IMR-90 (cell line): Measurements from ENCODE around the gene C12orf54. TPM values are rescaled to one million over a fixed set of nuclear protein-coding genes. Genes with fewer than 3 reads are reported as not detected.

Experiments
- ATAC-seq: fragments of 200-7000 bp; cut with Tn5 transposase; 2 replicates; pipeline ENCODE4 v1.9.1; 2020; ENCODE audit warnings: low read depth, mild to moderate bottlenecking, moderate library complexity
- BruUV-seq: library from RNA; stranded (reverse); fragments of 400-500 nt; replicated peaks from 2 replicates; lab custom pipeline; 2021; lab: Mats Ljungman, UMichigan
- CTCF ChIA-PET: fragments of 300-600 bp; formaldehyde crosslinking; extraction: SDS; loops from one replicate; lab custom pipeline; 2021; ENCODE audit warnings: antibody characterized with exemption; lab: Yijun Ruan, JAX
- POLR2A ChIA-PET: fragments of 300-600 bp; sonication (Branson Sonifier 250); formaldehyde crosslinking; loops from one replicate; lab custom pipeline; 2022; ENCODE audit warnings: antibody characterized with exemption; ENCODE audit not compliant: unreplicated experiment; lab: Charles Lee
- DNase-seq: peaks from one replicate; pipeline ENCODE4 v3.0.0; 2013
- H2AFZ ChIP-seq: replicated peaks from 2 replicates; pipeline ENCODE3; 2013; ENCODE audit warnings: low read length, mild to moderate bottlenecking; ENCODE audit not compliant: poor library complexity
- H2AK5ac ChIP-seq: 2 replicates; pipeline ENCODE4 v1.6.1; 2013; ENCODE audit warnings: low read depth, low read length, inconsistent platforms
- H2AK9ac ChIP-seq: replicated peaks from 2 replicates; pipeline ENCODE3; 2013; ENCODE audit warnings: mild to moderate bottlenecking, low read depth, low read length, moderate library complexity; ENCODE audit not compliant: poor library complexity
- H2BK120ac ChIP-seq: 2 replicates; pipeline ENCODE4 v1.6.1; 2013; ENCODE audit warnings: low read depth, low read length, inconsistent platforms
- H2BK15ac ChIP-seq: 3 replicates; pipeline ENCODE4 v1.6.1; 2013; ENCODE audit warnings: low read depth, low read length, inconsistent platforms
- H2BK20ac ChIP-seq: 2 replicates; pipeline ENCODE4 v1.6.1; 2013; ENCODE audit warnings: low read depth, mild to moderate bottlenecking, inconsistent platforms, low read length, moderate library complexity
- H2BK5ac ChIP-seq: 2 replicates; pipeline ENCODE4 v1.6.1; 2013; ENCODE audit warnings: mild to moderate bottlenecking, low read depth, low read length, inconsistent platforms; ENCODE audit not compliant: poor library complexity, severe bottlenecking
- H3K14ac ChIP-seq: replicated peaks from 2 replicates; pipeline ENCODE4 v1.6.1; 2013; ENCODE audit warnings: low read depth, low read length, inconsistent platforms
- H3K18ac ChIP-seq: 2 replicates; pipeline ENCODE4 v1.6.1; 2013; ENCODE audit warnings: low read depth, low read length, control low read depth
- H3K23ac ChIP-seq: 2 replicates; pipeline ENCODE4 v1.6.1; 2013; ENCODE audit warnings: low read depth, low read length, inconsistent platforms
- H3K27ac ChIP-seq: 2 replicates; pipeline ENCODE4 v1.5.1; 2013; ENCODE audit warnings: mild to moderate bottlenecking, control low read depth, low read length; ENCODE audit not compliant: insufficient read depth
- H3K27me3 ChIP-seq: 2 replicates; pipeline ENCODE4 v1.6.1; 2013; ENCODE audit warnings: low read length; ENCODE audit not compliant: control insufficient read depth, insufficient read depth
- H3K36me3 ChIP-seq: 2 replicates; pipeline ENCODE4 v1.6.1; 2013; ENCODE audit warnings: low read length, mixed read lengths; ENCODE audit not compliant: control insufficient read depth, insufficient read depth
- H3K4ac ChIP-seq: 2 replicates; pipeline ENCODE4 v1.6.1; 2013; ENCODE audit warnings: low read depth, low read length, inconsistent platforms
- H3K4me1 ChIP-seq: 2 replicates; pipeline ENCODE4 v1.6.1; 2013; ENCODE audit warnings: low read length, mixed read lengths; ENCODE audit not compliant: control insufficient read depth, insufficient read depth
- H3K4me2 ChIP-seq: 2 replicates; pipeline ENCODE4 v1.6.1; 2013; ENCODE audit warnings: low read depth, mild to moderate bottlenecking, control low read depth, low read length, moderate library complexity
- H3K4me3 ChIP-seq: 2 replicates; pipeline ENCODE4 v1.5.1; 2013; ENCODE audit warnings: low read depth, mild to moderate bottlenecking, control low read depth, low read length, moderate library complexity; ENCODE audit not compliant: insufficient read depth
- H3K56ac ChIP-seq: 2 replicates; pipeline ENCODE4 v1.6.1; 2013; ENCODE audit warnings: low read length, inconsistent platforms; ENCODE audit not compliant: insufficient read depth; ENCODE audit errors: extremely low read depth
- H3K79me1 ChIP-seq, 2 experiments: 2 replicates each; pipeline ENCODE4 v1.6.1; 2013; ENCODE audit warnings: low read length in 2 of 2, inconsistent platforms in 1 of 2, low read depth in 1 of 2
- H3K9ac ChIP-seq: 2 replicates; pipeline ENCODE4 v1.6.1; 2013; ENCODE audit warnings: low read depth, low read length, control low read depth
- H3K9me1 ChIP-seq: 2 replicates; pipeline ENCODE4 v1.6.1; 2013; ENCODE audit warnings: low read length, inconsistent platforms; ENCODE audit not compliant: insufficient read depth
- H3K9me3 ChIP-seq: 2 replicates; pipeline ENCODE4 v1.6.1; 2013; ENCODE audit warnings: low read length; ENCODE audit not compliant: control insufficient read depth, insufficient read depth
- H4K20me1 ChIP-seq: 2 replicates; pipeline ENCODE4 v1.6.1; 2013; ENCODE audit warnings: low read length, inconsistent platforms; ENCODE audit not compliant: insufficient read depth
- H4K5ac ChIP-seq: 2 replicates; pipeline ENCODE4 v1.6.1; 2013; ENCODE audit warnings: mild to moderate bottlenecking, low read depth, low read length, control low read depth
- H4K8ac ChIP-seq, 2 experiments: 2 replicates each; pipeline ENCODE4 v1.6.1; 2013; ENCODE audit warnings: low read depth in 2 of 2, low read length in 2 of 2, control low read depth in 1 of 2, inconsistent platforms in 1 of 2
- H4K91ac ChIP-seq: 2 replicates; pipeline ENCODE4 v1.6.1; 2013; ENCODE audit warnings: low read depth, low read length, inconsistent platforms; ENCODE audit not compliant: insufficient read depth
- BHLHE40 ChIP-seq: fragments of 150-350 bp; IDR thresholded peaks from 2 replicates; pipeline ENCODE4 v1.6.1; 2016; ENCODE audit warnings: mild to moderate bottlenecking, low read depth, low read length
- CEBPB ChIP-seq: IDR thresholded peaks from 2 replicates; pipeline ENCODE4 v1.6.1; 2012; ENCODE audit warnings: low read depth, low read length, improper control_type of control experiment
- CHD1 ChIP-seq: IDR thresholded peaks from 2 replicates; pipeline ENCODE4 v1.6.1; 2012; ENCODE audit warnings: low read depth, low read length, improper control_type of control experiment
- FOS ChIP-seq: fragments of 150-350 bp; IDR thresholded peaks from 2 replicates; pipeline ENCODE4 v1.6.1; 2016; ENCODE audit warnings: low read depth, low read length
- MAFK ChIP-seq: IDR thresholded peaks from 2 replicates; pipeline ENCODE4 v1.6.1; 2012; ENCODE audit warnings: low read depth, low read length, improper control_type of control experiment
- MAZ ChIP-seq: IDR thresholded peaks from 2 replicates; pipeline ENCODE4 v1.6.1; 2012; ENCODE audit warnings: low read depth, mild to moderate bottlenecking, low read length, improper control_type of control experiment, moderate library complexity, borderline replicate concordance
- MXI1 ChIP-seq: IDR thresholded peaks from 2 replicates; pipeline ENCODE4 v1.6.1; 2012; ENCODE audit warnings: low read depth, mild to moderate bottlenecking, low read length, moderate library complexity, borderline replicate concordance
- NFE2L2 ChIP-seq: fragments of 150-350 bp; IDR thresholded peaks from 2 replicates; pipeline ENCODE4 v1.6.1; 2016; ENCODE audit warnings: low read depth, mild to moderate bottlenecking, low read length
- POLR2A ChIP-seq: IDR thresholded peaks from 2 replicates; pipeline ENCODE4 v1.6.1; 2012; ENCODE audit warnings: mild to moderate bottlenecking, low read depth, low read length
- RAD21 ChIP-seq: IDR thresholded peaks from 2 replicates; pipeline ENCODE4 v1.6.1; 2012; ENCODE audit warnings: low read length, improper control_type of control experiment
- RCOR1 ChIP-seq: IDR thresholded peaks from 2 replicates; pipeline ENCODE4 v1.6.1; 2012; ENCODE audit warnings: mild to moderate bottlenecking, low read length, improper control_type of control experiment; ENCODE audit not compliant: insufficient replicate concordance
- RFX5 ChIP-seq: IDR thresholded peaks from 2 replicates; pipeline ENCODE4 v1.8.0; 2012; ENCODE audit warnings: low read depth, mild to moderate bottlenecking, low read length, moderate library complexity
- SMC3 ChIP-seq: fragments of 150-350 bp; IDR thresholded peaks from 2 replicates; pipeline ENCODE4 v1.6.1; 2016; ENCODE audit warnings: low read depth, mild to moderate bottlenecking, antibody characterized with exemption, low read length, moderate library complexity
- WGBS, 2 experiments: methylation state at CpG; one replicate each; pipeline versions ENCODE4 v1.1.5 to v1.1.7; 2013; ENCODE audit warnings: missing lambda C conversion rate in 2 of 2; ENCODE audit not compliant: insufficient read length in 1 of 2; ENCODE audit errors: extremely low coverage in 2 of 2; 5-methylcytosine and 5-hydroxymethylcytosine counted together
- dilution Hi-C: fragments of 300-500 bp; cut with HindIII; formaldehyde crosslinking; loops from one replicate; pipeline ENCODE4 v1.14.3; 2018; ENCODE audit warnings: low sequenced_read_pairs; ENCODE audit not compliant: unreplicated experiment
- in situ Hi-C: fragments of 300-500 bp; cut with MboI; formaldehyde crosslinking; loops from 3 replicates; pipeline ENCODE4 v1.14.3; 2019; ENCODE audit warnings: low sequenced_read_pairs, inconsistent platforms, mixed read lengths
- intact Hi-C: fragments of 100-400 bp; cut with micrococcal nuclease; formaldehyde crosslinking; loops from 2 replicates; pipeline ENCODE4 v1.10.0; 2022
- polyA plus RNA-seq, 3 experiments: library from polyadenylated mRNA; depleted of rRNA; stranded (reverse); fragments of >200 nt; gene quantifications; 2 replicates each; pipeline ENCODE4 v1.2.3, GENCODE V29; 2012; ENCODE audit warnings: low replicate concordance in 1 of 3
- total RNA-seq: library from RNA; depleted of rRNA; stranded (reverse); fragments of >200 nt; gene quantifications from 2 replicates; pipeline ENCODE4 v1.2.3, GENCODE V29; 2012
- TF ChIP-seq, protein P1 (sequence below): fragments of 150-350 bp; IDR thresholded peaks from 2 replicates; pipeline ENCODE4 v1.6.1; 2016; ENCODE audit warnings: low read depth, mild to moderate bottlenecking, low read length, moderate library complexity, borderline replicate concordance
- TF ChIP-seq, protein P2 (sequence below): fragments of 150-350 bp; IDR thresholded peaks from 2 replicates; pipeline ENCODE4 v1.6.1; 2017; ENCODE audit warnings: mild to moderate bottlenecking, antibody characterized with exemption, low read length, low read depth
- TF ChIP-seq, protein P3 (sequence below): conservative IDR thresholded peaks from 2 replicates; pipeline ENCODE4 v1.5.1; 2012; ENCODE audit warnings: mild to moderate bottlenecking, low read depth, low read length, improper control_type of control experiment

Gene C12orf54
- total and polyA plus RNA-seq, 2 of the 4 experiments (the other 2 are of a cell fraction), result not detected

DNA sequence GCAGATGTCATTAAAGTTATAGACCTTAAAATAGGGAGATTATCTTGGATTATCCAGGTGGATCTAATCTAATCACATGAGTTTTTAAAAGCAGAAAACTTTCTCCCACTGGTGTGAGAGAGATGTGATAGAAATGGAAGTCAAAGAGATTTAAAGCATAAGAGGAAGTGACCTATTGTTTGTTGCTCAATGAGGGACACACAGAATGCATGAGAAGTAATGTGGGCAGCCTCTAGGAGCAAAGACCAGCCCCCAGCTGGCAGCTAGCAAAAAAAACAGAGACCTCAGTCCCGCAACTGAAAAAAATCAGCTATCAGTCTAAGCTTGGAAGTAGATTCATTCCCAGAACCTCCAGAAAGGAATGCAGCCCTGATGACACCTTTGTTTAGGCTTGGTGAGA is 34.5 kb upstream of the C12orf54 start:
- no peaks in the 10 kb centered on the region for H3K4me1 ChIP-seq
- no peak overlapping the region for H2BK20ac ChIP-seq
- no peak overlapping the region for H2AFZ ChIP-seq
- POLR2A ChIA-PET, result no interaction called here
- no peak for DNase-seq
- TF ChIP-seq, protein P1, sequence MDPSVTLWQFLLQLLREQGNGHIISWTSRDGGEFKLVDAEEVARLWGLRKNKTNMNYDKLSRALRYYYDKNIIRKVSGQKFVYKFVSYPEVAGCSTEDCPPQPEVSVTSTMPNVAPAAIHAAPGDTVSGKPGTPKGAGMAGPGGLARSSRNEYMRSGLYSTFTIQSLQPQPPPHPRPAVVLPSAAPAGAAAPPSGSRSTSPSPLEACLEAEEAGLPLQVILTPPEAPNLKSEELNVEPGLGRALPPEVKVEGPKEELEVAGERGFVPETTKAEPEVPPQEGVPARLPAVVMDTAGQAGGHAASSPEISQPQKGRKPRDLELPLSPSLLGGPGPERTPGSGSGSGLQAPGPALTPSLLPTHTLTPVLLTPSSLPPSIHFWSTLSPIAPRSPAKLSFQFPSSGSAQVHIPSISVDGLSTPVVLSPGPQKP, result no peak
- TF ChIP-seq CHD1, result no peak
- no peak for TF ChIP-seq CEBPB
- TF ChIP-seq RFX5, result no peak
- no peak for TF ChIP-seq MAZ
- TF ChIP-seq BHLHE40, result no peak
- TF ChIP-seq NFE2L2, result no peak
- no peak for TF ChIP-seq MXI1
- no peak for TF ChIP-seq RAD21
- no peak for TF ChIP-seq MAFK
- TF ChIP-seq, protein P2, sequence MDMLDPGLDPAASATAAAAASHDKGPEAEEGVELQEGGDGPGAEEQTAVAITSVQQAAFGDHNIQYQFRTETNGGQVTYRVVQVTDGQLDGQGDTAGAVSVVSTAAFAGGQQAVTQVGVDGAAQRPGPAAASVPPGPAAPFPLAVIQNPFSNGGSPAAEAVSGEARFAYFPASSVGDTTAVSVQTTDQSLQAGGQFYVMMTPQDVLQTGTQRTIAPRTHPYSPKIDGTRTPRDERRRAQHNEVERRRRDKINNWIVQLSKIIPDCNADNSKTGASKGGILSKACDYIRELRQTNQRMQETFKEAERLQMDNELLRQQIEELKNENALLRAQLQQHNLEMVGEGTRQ, result no peak
- TF ChIP-seq POLR2A, result no peak
- TF ChIP-seq FOS, result no peak
- TF ChIP-seq RCOR1, result no peak
- TF ChIP-seq, protein P3, sequence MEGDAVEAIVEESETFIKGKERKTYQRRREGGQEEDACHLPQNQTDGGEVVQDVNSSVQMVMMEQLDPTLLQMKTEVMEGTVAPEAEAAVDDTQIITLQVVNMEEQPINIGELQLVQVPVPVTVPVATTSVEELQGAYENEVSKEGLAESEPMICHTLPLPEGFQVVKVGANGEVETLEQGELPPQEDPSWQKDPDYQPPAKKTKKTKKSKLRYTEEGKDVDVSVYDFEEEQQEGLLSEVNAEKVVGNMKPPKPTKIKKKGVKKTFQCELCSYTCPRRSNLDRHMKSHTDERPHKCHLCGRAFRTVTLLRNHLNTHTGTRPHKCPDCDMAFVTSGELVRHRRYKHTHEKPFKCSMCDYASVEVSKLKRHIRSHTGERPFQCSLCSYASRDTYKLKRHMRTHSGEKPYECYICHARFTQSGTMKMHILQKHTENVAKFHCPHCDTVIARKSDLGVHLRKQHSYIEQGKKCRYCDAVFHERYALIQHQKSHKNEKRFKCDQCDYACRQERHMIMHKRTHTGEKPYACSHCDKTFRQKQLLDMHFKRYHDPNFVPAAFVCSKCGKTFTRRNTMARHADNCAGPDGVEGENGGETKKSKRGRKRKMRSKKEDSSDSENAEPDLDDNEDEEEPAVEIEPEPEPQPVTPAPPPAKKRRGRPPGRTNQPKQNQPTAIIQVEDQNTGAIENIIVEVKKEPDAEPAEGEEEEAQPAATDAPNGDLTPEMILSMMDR, result no peak
- no peak for TF ChIP-seq SMC3
- in situ Hi-C loops (no loop called here), dilution Hi-C loops (no loop called here), intact Hi-C loops (no loop called here)
- H3K27me3 ChIP-seq, result no peaks in the 10 kb centered on the region; the same call in 1 of the 2 replicates
- no peaks in the 10 kb centered on the region for H3K79me1 ChIP-seq
- CTCF ChIA-PET, result no interaction called here
- H4K91ac ChIP-seq, result no peak overlapping the region
- no peak overlapping the region for H4K5ac ChIP-seq
- H3K9ac ChIP-seq, result no peak overlapping the region
- no peak overlapping the region for H3K27ac ChIP-seq
- H2BK120ac ChIP-seq, result no peak overlapping the region
- H2AK9ac ChIP-seq, result no peak overlapping the region
- no peak overlapping the region for H3K14ac ChIP-seq
- no peak overlapping the region for H3K4me2 ChIP-seq
- no TSS peak for BruUV-seq
- ATAC-seq, result no peak
- H3K18ac ChIP-seq, result no peak overlapping the region
- no peaks in the 10 kb centered on the region for H3K36me3 ChIP-seq
- H3K56ac ChIP-seq, result no peak overlapping the region
- no peak overlapping the region for H3K23ac ChIP-seq
- no peak overlapping the region for H2BK15ac ChIP-seq
- H2BK5ac ChIP-seq, result no peak overlapping the region
- no peak overlapping the region for H2AK5ac ChIP-seq
- no peaks in the 10 kb centered on the region for H3K9me1 ChIP-seq
- 60% methylated on average over 1 of the region's 1 CpG; no CpG with 5 or more reads in 1 of the 2 experiments for WGBS, 2 experiments
- H3K4me3 ChIP-seq, result no peak overlapping the region
- H4K8ac ChIP-seq, result no peak overlapping the region
- H3K9me3 ChIP-seq, result no peaks in the 10 kb centered on the region
- no peaks in the 10 kb centered on the region for H4K20me1 ChIP-seq
- no peak overlapping the region for H3K4ac ChIP-seq
